NCI-H2029 (cell line): ENCODE measurements around the gene TJP2.

Source experiments
- DNase-seq: peaks from one replicate; lab custom pipeline; 2025; lab: John Stamatoyannopoulos, UW

The TJP2 gene

GRCh38 chr9:69191231-69191630, 17.2 kb downstream of the TJP2 start:
- DNase-seq = no peak

- no peak for DNase-seq
Observed at GRCh38 chr9:69192214-69192613, 18.1 kb downstream of the TJP2 start.

- no peak for DNase-seq
Observed at GRCh38 chr9:69193685-69194032, 19.6 kb downstream of the TJP2 start.

- no peak for DNase-seq
Observed at GRCh38 chr9:69194702-69195418, 20.8 kb downstream of the TJP2 start.

GRCh38 chr9:69195668-69196067, 21.6 kb downstream of the TJP2 start:
- no peak for DNase-seq

GRCh38 chr9:69197687-69198086, 23.6 kb downstream of the TJP2 start:
- no peak for DNase-seq

- DNase-seq = peak; percentile 24
Observed at GRCh38 chr9:69198521-69199220, 24.6 kb downstream of the TJP2 start.

- no peak for DNase-seq
Observed at GRCh38 chr9:69199769-69200470, 25.8 kb downstream of the TJP2 start.

GRCh38 chr9:69202556-69202955, 28.5 kb downstream of the TJP2 start:
- DNase-seq = no peak

- DNase-seq = no peak
Observed at GRCh38 chr9:69204326-69204725, 30.2 kb downstream of the TJP2 start.

GRCh38 chr9:69204849-69205248, 30.8 kb downstream of the TJP2 start:
- no peak for DNase-seq

GRCh38 chr9:69206047-69206446, 32.0 kb downstream of the TJP2 start:
- no peak for DNase-seq

- no peak for DNase-seq
Observed at GRCh38 chr9:69207503-69207902, 33.4 kb downstream of the TJP2 start.

- DNase-seq = no peak
Observed at GRCh38 chr9:69211424-69212036, 37.5 kb downstream of the TJP2 start.

GRCh38 chr9:69213647-69214046, 39.6 kb downstream of the TJP2 start:
- DNase-seq = no peak

- no peak for DNase-seq
Observed at GRCh38 chr9:69214939-69215338, 40.9 kb downstream of the TJP2 start.

- DNase-seq = no peak
Observed at GRCh38 chr9:69215774-69216485, 41.9 kb downstream of the TJP2 start.

- DNase-seq = no peak
Observed at GRCh38 chr9:69218166-69218565, 44.1 kb downstream of the TJP2 start.

- no peak for DNase-seq
Observed at GRCh38 chr9:69221036-69221435, 47.0 kb downstream of the TJP2 start.

- no peak for DNase-seq
Observed at GRCh38 chr9:69222970-69223369, 48.9 kb downstream of the TJP2 start.

- DNase-seq = no peak
Observed at GRCh38 chr9:69223605-69224004, 49.5 kb downstream of the TJP2 start.

GRCh38 chr9:69229367-69229766, 55.3 kb downstream of the TJP2 start:
- no peak for DNase-seq
